Stomach (tissue), 9 donors: Measurements from ENCODE around the gene CAB39L. TPM values are rescaled to one million over a fixed set of nuclear protein-coding genes. Genes with fewer than 3 reads are reported as not detected.

ENCODE experiments used
- DNase-seq, 2 donors: peaks; one replicate each; pipeline versions ENCODE4 v3.0.0 to v3.0.0-alpha.2; 2013 to 2019
- H3K27ac ChIP-seq, 5 donors: fragments of 200-600 bp in 4 of 5; sonication (generic) in 4 of 5; one replicate each; pipeline ENCODE4 v1.5.1; 2013 to 2019; ENCODE audit warnings: mild to moderate bottlenecking in 1 of 5, moderate library complexity in 1 of 5
- H3K27me3 ChIP-seq, 3 donors: fragments of 200-600 bp; sonication (generic); one replicate each; pipeline ENCODE4 v1.5.1; 2017 to 2019; ENCODE audit warnings: mixed run types in 1 of 3
- H3K36me3 ChIP-seq, 4 donors: fragments of 200-600 bp; sonication (generic); 1 replicate in 3 of 4; 2 replicates in 1 of 4; pipeline ENCODE4 v1.5.1; 2016 to 2019
- H3K4me1 ChIP-seq, 4 donors: fragments of 200-600 bp; sonication (generic); one replicate each; pipeline ENCODE4 v1.5.1; 2016 to 2019
- H3K4me3 ChIP-seq, 4 donors: fragments of 200-600 bp; sonication (generic) in 3 of 4; one replicate each; pipeline ENCODE4 v1.5.1; 2016 to 2019; ENCODE audit warnings: mild to moderate bottlenecking in 1 of 4
- H3K9me3 ChIP-seq, 4 donors: fragments of 200-600 bp; sonication (generic); one replicate each; pipeline ENCODE4 v1.5.1; 2016 to 2019
- EP300 ChIP-seq: sonication (generic); formaldehyde crosslinking; IDR thresholded peaks from one replicate; pipeline ENCODE4 v1.6.1; 2017; ENCODE audit warnings: antibody characterized with exemption
- POLR2A ChIP-seq, 4 donors: fragments of 450-650 bp; IDR thresholded peaks; one replicate each; pipeline ENCODE4 v1.6.1; 2016; ENCODE audit warnings: antibody characterized with exemption in 4 of 4, control low read depth in 2 of 4, mild to moderate bottlenecking in 1 of 4, moderate library complexity in 1 of 4
- POLR2AphosphoS5 ChIP-seq, 3 donors: sonication (generic); formaldehyde crosslinking; IDR thresholded peaks; one replicate each; pipeline ENCODE4 v1.6.1; 2016; ENCODE audit warnings: antibody characterized with exemption in 3 of 3
- WGBS, 5 donors: extraction: QIAGEN DNeasy Blood & Tissue Kit in 3 of 5; methylation state at CpG; one replicate each; pipeline versions ENCODE4 v1.1.5 to v1.1.7; 2013 to 2018; 5-methylcytosine and 5-hydroxymethylcytosine counted together
- intact Hi-C: fragments of 100-400 bp; cut with DNase I; formaldehyde crosslinking; loops from one replicate; pipeline ENCODE4 v1.15.1; 2023; ENCODE audit warnings: low total_unique reads
- polyA plus RNA-seq, 3 donors: library from polyadenylated mRNA; stranded (reverse); fragments of 200-250 nt; gene quantifications; one replicate each; pipeline ENCODE4 v1.2.3, GENCODE V29; 2013
- total RNA-seq, 5 donors: library from RNA; depleted of rRNA; stranded (reverse); fragments of >200 nt; gene quantifications; one replicate each; pipeline versions ENCODE4 v1.1.0 to v1.2.3, GENCODE V29; 2014 to 2016
- TF ChIP-seq, protein P1 (sequence below), 7 experiments: fragments of 450-650 bp in 4 of 7; fragments of 200-600 bp in 3 of 7; sonication (generic) in 3 of 7; IDR thresholded peaks; one replicate each; pipeline ENCODE4 v1.5.1; 2016 to 2019; ENCODE audit warnings: antibody characterized with exemption in 7 of 7, control low read depth in 2 of 7, mild to moderate bottlenecking in 1 of 7
- donor health status: healthy with polysubstance abuse.
- donor health status: Bipolar disorder and iron deficiency.
- donor health status: healthy.

The CAB39L gene
- total and polyA plus RNA-seq, 8 donors, result 11.4 to 61.6 (median 33.0) TPM

DNA sequence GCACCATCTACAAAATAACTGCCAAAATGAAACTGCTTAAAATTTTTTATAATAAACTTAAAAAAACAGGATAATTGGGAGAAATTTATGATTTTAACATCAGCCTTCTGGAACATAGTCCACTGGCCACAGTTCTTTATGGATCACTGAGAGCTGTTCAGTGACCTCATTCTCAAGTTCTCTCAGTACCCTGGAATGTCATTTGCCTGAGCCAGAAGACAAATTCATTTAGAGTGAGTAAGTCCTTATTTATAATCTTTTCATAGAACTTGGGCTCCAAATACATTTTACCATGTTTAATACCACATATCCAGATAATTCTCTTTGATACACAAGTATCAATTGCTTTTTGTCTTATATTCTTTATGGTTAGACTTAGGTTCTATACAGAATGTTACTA is 87.6 kb downstream of the CAB39L start:
- Histone ChIP-seq H3K4me3 (no peak overlapping the region), H3K4me1 (peaks cover 0 to 17% (median 7%) of the 10 kb centered on the region in 4 donors), H3K27ac (peak overlapping the region in 4 of 5 donors; percentile 46 to 78 (median 64)), H3K36me3 (peaks cover 0 to 47% (median 22%) of the 10 kb centered on the region in 4 donors), H3K9me3 (peaks cover 0 to 7% (median 3%) of the 10 kb centered on the region in 4 donors), H3K27me3 (no peaks in the 10 kb centered on the region)
- peak in 1 of 2 donors; percentile 14 for DNase-seq
- intact Hi-C loops, result no loop called here
- peak in 1 of 3 donors; percentile 20 for TF ChIP-seq POLR2AphosphoS5 (IDR thresholded peaks at IDR 0.05)
- TF ChIP-seq, protein P1, sequence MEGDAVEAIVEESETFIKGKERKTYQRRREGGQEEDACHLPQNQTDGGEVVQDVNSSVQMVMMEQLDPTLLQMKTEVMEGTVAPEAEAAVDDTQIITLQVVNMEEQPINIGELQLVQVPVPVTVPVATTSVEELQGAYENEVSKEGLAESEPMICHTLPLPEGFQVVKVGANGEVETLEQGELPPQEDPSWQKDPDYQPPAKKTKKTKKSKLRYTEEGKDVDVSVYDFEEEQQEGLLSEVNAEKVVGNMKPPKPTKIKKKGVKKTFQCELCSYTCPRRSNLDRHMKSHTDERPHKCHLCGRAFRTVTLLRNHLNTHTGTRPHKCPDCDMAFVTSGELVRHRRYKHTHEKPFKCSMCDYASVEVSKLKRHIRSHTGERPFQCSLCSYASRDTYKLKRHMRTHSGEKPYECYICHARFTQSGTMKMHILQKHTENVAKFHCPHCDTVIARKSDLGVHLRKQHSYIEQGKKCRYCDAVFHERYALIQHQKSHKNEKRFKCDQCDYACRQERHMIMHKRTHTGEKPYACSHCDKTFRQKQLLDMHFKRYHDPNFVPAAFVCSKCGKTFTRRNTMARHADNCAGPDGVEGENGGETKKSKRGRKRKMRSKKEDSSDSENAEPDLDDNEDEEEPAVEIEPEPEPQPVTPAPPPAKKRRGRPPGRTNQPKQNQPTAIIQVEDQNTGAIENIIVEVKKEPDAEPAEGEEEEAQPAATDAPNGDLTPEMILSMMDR (IDR thresholded peaks at IDR 0.05), result no peak
- no peak for TF ChIP-seq POLR2A (IDR thresholded peaks at IDR 0.05)
- no peak for TF ChIP-seq EP300

DNA sequence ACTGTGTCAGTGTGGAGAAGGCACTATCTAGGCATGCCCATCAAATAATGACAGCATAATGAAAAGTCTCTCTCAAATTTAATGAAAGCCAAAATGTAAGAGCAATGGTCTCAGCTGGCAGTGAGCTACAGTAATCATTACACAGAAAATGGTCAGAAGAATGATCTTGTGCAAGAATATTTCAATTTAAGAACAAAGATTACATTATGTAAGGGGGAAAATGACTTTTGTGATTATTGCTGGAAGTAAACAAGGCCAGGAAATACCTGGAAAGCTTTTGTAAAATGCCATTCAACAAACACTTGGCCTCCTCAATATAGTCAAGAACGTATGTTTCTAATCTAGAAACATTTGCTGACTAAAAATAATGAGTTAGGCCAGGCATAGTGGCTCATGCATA is 89.1 kb downstream of the CAB39L start:
- Histone ChIP-seq H3K4me1 (peaks cover 0 to 20% (median 9%) of the 10 kb centered on the region in 4 donors), H3K36me3 (peaks cover 0 to 57% (median 28%) of the 10 kb centered on the region in 4 donors), H3K4me3 (no peak overlapping the region), H3K27ac (peak overlapping the region in 1 of 5 donors; percentile 78), H3K9me3 (peaks cover 0 to 7% (median 3%) of the 10 kb centered on the region in 4 donors), H3K27me3 (no peaks in the 10 kb centered on the region)
- no peak for DNase-seq
- 39 to 73% (median 47%) methylated on average over 1 of the region's 1 CpG for WGBS, 5 donors
- TF ChIP-seq POLR2A (IDR thresholded peaks at IDR 0.05), result no peak
- TF ChIP-seq, protein P1 (IDR thresholded peaks at IDR 0.05), result no peak
- TF ChIP-seq POLR2AphosphoS5 (IDR thresholded peaks at IDR 0.05), result no peak
- no peak for TF ChIP-seq EP300
- intact Hi-C loops, result no loop called here

DNA sequence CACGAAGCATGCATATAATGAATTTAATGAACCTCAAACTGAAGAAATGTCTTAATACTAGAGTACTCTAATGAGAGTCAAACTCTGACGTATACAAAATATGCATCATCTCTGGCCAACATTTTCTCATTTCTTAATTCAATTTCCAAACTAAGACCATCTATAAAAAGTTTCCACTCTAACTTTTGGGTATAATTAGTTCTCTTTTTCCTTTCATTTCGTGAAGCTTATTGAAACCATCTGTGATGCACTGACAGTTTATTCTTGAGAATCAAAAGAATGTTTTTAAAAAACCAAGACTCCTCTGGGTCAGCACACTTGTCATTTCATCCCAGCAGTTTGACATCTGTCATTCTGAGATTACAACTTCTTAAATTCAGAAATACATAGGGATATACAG is 90.0 kb downstream of the CAB39L start:
- 83 to 90% (median 87%) methylated on average over 3 of the region's 3 CpGs for WGBS, 5 donors
- H3K4me3 ChIP-seq, result no peak overlapping the region
- peaks cover 0 to 7% (median 3%) of the 10 kb centered on the region in 4 donors for H3K9me3 ChIP-seq
- no peaks in the 10 kb centered on the region for H3K27me3 ChIP-seq
- H3K27ac ChIP-seq, result no peak overlapping the region
- DNase-seq, result no peak
- TF ChIP-seq, protein P1 (IDR thresholded peaks at IDR 0.05), result no peak
- TF ChIP-seq POLR2AphosphoS5 (IDR thresholded peaks at IDR 0.05) (no peak), POLR2A (IDR thresholded peaks at IDR 0.05) (no peak), EP300 (no peak)
- H3K36me3 ChIP-seq, result peaks cover 0 to 49% (median 21%) of the 10 kb centered on the region in 4 donors
- H3K4me1 ChIP-seq, result peaks cover 0 to 20% (median 9%) of the 10 kb centered on the region in 4 donors
- intact Hi-C loops, result no loop called here

DNA sequence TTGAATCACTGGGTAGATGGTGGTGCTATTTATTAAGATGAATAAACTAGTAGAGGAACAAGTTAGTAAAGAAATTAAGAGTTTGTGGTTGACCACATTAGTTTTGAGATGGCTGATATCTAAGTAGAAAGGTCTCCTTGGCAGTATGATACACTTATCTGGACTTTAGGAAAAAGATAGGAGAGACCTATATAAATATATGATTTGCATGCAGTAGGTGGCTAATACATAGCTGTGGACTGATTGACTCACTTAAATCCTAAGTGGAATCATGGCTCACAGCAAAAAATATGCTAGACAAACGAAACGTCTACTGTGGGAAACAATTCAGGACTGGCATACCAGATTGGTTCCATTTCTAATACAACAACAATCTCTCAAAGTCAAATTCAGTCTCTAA is 92.0 kb downstream of the CAB39L start:
- Histone ChIP-seq H3K36me3 (peaks cover 0 to 42% (median 17%) of the 10 kb centered on the region in 4 donors), H3K27ac (peak overlapping the region in 1 of 5 donors; percentile 4), H3K27me3 (no peaks in the 10 kb centered on the region), H3K4me3 (no peak overlapping the region), H3K4me1 (peaks cover 0 to 20% (median 9%) of the 10 kb centered on the region in 4 donors), H3K9me3 (peaks cover 0 to 7% (median 3%) of the 10 kb centered on the region in 4 donors)
- intact Hi-C loops, result no loop called here
- 26 to 44% (median 41%) methylated on average over 2 of the region's 2 CpGs for WGBS, 5 donors
- TF ChIP-seq EP300 (no peak), POLR2AphosphoS5 (IDR thresholded peaks at IDR 0.05) (no peak), POLR2A (IDR thresholded peaks at IDR 0.05) (no peak)
- TF ChIP-seq, protein P1 (IDR thresholded peaks at IDR 0.05), result no peak
- DNase-seq, result no peak
